IMR-90 (cell line): Measurements from ENCODE around the gene SLITRK1. TPM values are rescaled to one million over a fixed set of nuclear protein-coding genes. Genes with fewer than 3 reads are reported as not detected.

Experiments
- ATAC-seq: fragments of 200-7000 bp; cut with Tn5 transposase; 2 replicates; pipeline ENCODE4 v1.9.1; 2020; ENCODE audit warnings: low read depth, mild to moderate bottlenecking, moderate library complexity
- BruUV-seq: library from RNA; stranded (reverse); fragments of 400-500 nt; replicated peaks from 2 replicates; lab custom pipeline; 2021; lab: Mats Ljungman, UMichigan
- CTCF ChIA-PET: fragments of 300-600 bp; formaldehyde crosslinking; extraction: SDS; loops from one replicate; lab custom pipeline; 2021; ENCODE audit warnings: antibody characterized with exemption; lab: Yijun Ruan, JAX
- POLR2A ChIA-PET: fragments of 300-600 bp; sonication (Branson Sonifier 250); formaldehyde crosslinking; loops from one replicate; lab custom pipeline; 2022; ENCODE audit warnings: antibody characterized with exemption; ENCODE audit not compliant: unreplicated experiment; lab: Charles Lee
- DNase-seq: peaks from one replicate; pipeline ENCODE4 v3.0.0; 2013
- H2AFZ ChIP-seq: replicated peaks from 2 replicates; pipeline ENCODE3; 2013; ENCODE audit warnings: low read length, mild to moderate bottlenecking; ENCODE audit not compliant: poor library complexity
- H2AK5ac ChIP-seq: 2 replicates; pipeline ENCODE4 v1.6.1; 2013; ENCODE audit warnings: low read depth, low read length, inconsistent platforms
- H2AK9ac ChIP-seq: replicated peaks from 2 replicates; pipeline ENCODE3; 2013; ENCODE audit warnings: mild to moderate bottlenecking, low read depth, low read length, moderate library complexity; ENCODE audit not compliant: poor library complexity
- H2BK120ac ChIP-seq: 2 replicates; pipeline ENCODE4 v1.6.1; 2013; ENCODE audit warnings: low read depth, low read length, inconsistent platforms
- H2BK15ac ChIP-seq: 3 replicates; pipeline ENCODE4 v1.6.1; 2013; ENCODE audit warnings: low read depth, low read length, inconsistent platforms
- H2BK20ac ChIP-seq: 2 replicates; pipeline ENCODE4 v1.6.1; 2013; ENCODE audit warnings: low read depth, mild to moderate bottlenecking, inconsistent platforms, low read length, moderate library complexity
- H2BK5ac ChIP-seq: 2 replicates; pipeline ENCODE4 v1.6.1; 2013; ENCODE audit warnings: mild to moderate bottlenecking, low read depth, low read length, inconsistent platforms; ENCODE audit not compliant: poor library complexity, severe bottlenecking
- H3K14ac ChIP-seq: replicated peaks from 2 replicates; pipeline ENCODE4 v1.6.1; 2013; ENCODE audit warnings: low read depth, low read length, inconsistent platforms
- H3K18ac ChIP-seq: 2 replicates; pipeline ENCODE4 v1.6.1; 2013; ENCODE audit warnings: low read depth, low read length, control low read depth
- H3K23ac ChIP-seq: 2 replicates; pipeline ENCODE4 v1.6.1; 2013; ENCODE audit warnings: low read depth, low read length, inconsistent platforms
- H3K27ac ChIP-seq: 2 replicates; pipeline ENCODE4 v1.5.1; 2013; ENCODE audit warnings: mild to moderate bottlenecking, control low read depth, low read length; ENCODE audit not compliant: insufficient read depth
- H3K27me3 ChIP-seq: 2 replicates; pipeline ENCODE4 v1.6.1; 2013; ENCODE audit warnings: low read length; ENCODE audit not compliant: control insufficient read depth, insufficient read depth
- H3K36me3 ChIP-seq: 2 replicates; pipeline ENCODE4 v1.6.1; 2013; ENCODE audit warnings: low read length, mixed read lengths; ENCODE audit not compliant: control insufficient read depth, insufficient read depth
- H3K4ac ChIP-seq: 2 replicates; pipeline ENCODE4 v1.6.1; 2013; ENCODE audit warnings: low read depth, low read length, inconsistent platforms
- H3K4me1 ChIP-seq: 2 replicates; pipeline ENCODE4 v1.6.1; 2013; ENCODE audit warnings: low read length, mixed read lengths; ENCODE audit not compliant: control insufficient read depth, insufficient read depth
- H3K4me2 ChIP-seq: 2 replicates; pipeline ENCODE4 v1.6.1; 2013; ENCODE audit warnings: low read depth, mild to moderate bottlenecking, control low read depth, low read length, moderate library complexity
- H3K4me3 ChIP-seq: 2 replicates; pipeline ENCODE4 v1.5.1; 2013; ENCODE audit warnings: low read depth, mild to moderate bottlenecking, control low read depth, low read length, moderate library complexity; ENCODE audit not compliant: insufficient read depth
- H3K56ac ChIP-seq: 2 replicates; pipeline ENCODE4 v1.6.1; 2013; ENCODE audit warnings: low read length, inconsistent platforms; ENCODE audit not compliant: insufficient read depth; ENCODE audit errors: extremely low read depth
- H3K79me1 ChIP-seq, 2 experiments: 2 replicates each; pipeline ENCODE4 v1.6.1; 2013; ENCODE audit warnings: low read length in 2 of 2, inconsistent platforms in 1 of 2, low read depth in 1 of 2
- H3K9ac ChIP-seq: 2 replicates; pipeline ENCODE4 v1.6.1; 2013; ENCODE audit warnings: low read depth, low read length, control low read depth
- H3K9me1 ChIP-seq: 2 replicates; pipeline ENCODE4 v1.6.1; 2013; ENCODE audit warnings: low read length, inconsistent platforms; ENCODE audit not compliant: insufficient read depth
- H3K9me3 ChIP-seq: 2 replicates; pipeline ENCODE4 v1.6.1; 2013; ENCODE audit warnings: low read length; ENCODE audit not compliant: control insufficient read depth, insufficient read depth
- H4K20me1 ChIP-seq: 2 replicates; pipeline ENCODE4 v1.6.1; 2013; ENCODE audit warnings: low read length, inconsistent platforms; ENCODE audit not compliant: insufficient read depth
- H4K5ac ChIP-seq: 2 replicates; pipeline ENCODE4 v1.6.1; 2013; ENCODE audit warnings: mild to moderate bottlenecking, low read depth, low read length, control low read depth
- H4K8ac ChIP-seq, 2 experiments: 2 replicates each; pipeline ENCODE4 v1.6.1; 2013; ENCODE audit warnings: low read depth in 2 of 2, low read length in 2 of 2, control low read depth in 1 of 2, inconsistent platforms in 1 of 2
- H4K91ac ChIP-seq: 2 replicates; pipeline ENCODE4 v1.6.1; 2013; ENCODE audit warnings: low read depth, low read length, inconsistent platforms; ENCODE audit not compliant: insufficient read depth
- CHD1 ChIP-seq: IDR thresholded peaks from 2 replicates; pipeline ENCODE4 v1.6.1; 2012; ENCODE audit warnings: low read depth, low read length, improper control_type of control experiment
- FOS ChIP-seq: fragments of 150-350 bp; IDR thresholded peaks from 2 replicates; pipeline ENCODE4 v1.6.1; 2016; ENCODE audit warnings: low read depth, low read length
- MAFK ChIP-seq: IDR thresholded peaks from 2 replicates; pipeline ENCODE4 v1.6.1; 2012; ENCODE audit warnings: low read depth, low read length, improper control_type of control experiment
- POLR2A ChIP-seq: IDR thresholded peaks from 2 replicates; pipeline ENCODE4 v1.6.1; 2012; ENCODE audit warnings: mild to moderate bottlenecking, low read depth, low read length
- RAD21 ChIP-seq: IDR thresholded peaks from 2 replicates; pipeline ENCODE4 v1.6.1; 2012; ENCODE audit warnings: low read length, improper control_type of control experiment
- WGBS, 2 experiments: methylation state at CpG; one replicate each; pipeline versions ENCODE4 v1.1.5 to v1.1.7; 2013; ENCODE audit warnings: missing lambda C conversion rate in 2 of 2; ENCODE audit not compliant: insufficient read length in 1 of 2; ENCODE audit errors: extremely low coverage in 2 of 2; 5-methylcytosine and 5-hydroxymethylcytosine counted together
- dilution Hi-C: fragments of 300-500 bp; cut with HindIII; formaldehyde crosslinking; loops from one replicate; pipeline ENCODE4 v1.14.3; 2018; ENCODE audit warnings: low sequenced_read_pairs; ENCODE audit not compliant: unreplicated experiment
- in situ Hi-C: fragments of 300-500 bp; cut with MboI; formaldehyde crosslinking; loops from 3 replicates; pipeline ENCODE4 v1.14.3; 2019; ENCODE audit warnings: low sequenced_read_pairs, inconsistent platforms, mixed read lengths
- intact Hi-C: fragments of 100-400 bp; cut with micrococcal nuclease; formaldehyde crosslinking; loops from 2 replicates; pipeline ENCODE4 v1.10.0; 2022
- polyA plus RNA-seq, 3 experiments: library from polyadenylated mRNA; depleted of rRNA; stranded (reverse); fragments of >200 nt; gene quantifications; 2 replicates each; pipeline ENCODE4 v1.2.3, GENCODE V29; 2012; ENCODE audit warnings: low replicate concordance in 1 of 3
- total RNA-seq: library from RNA; depleted of rRNA; stranded (reverse); fragments of >200 nt; gene quantifications from 2 replicates; pipeline ENCODE4 v1.2.3, GENCODE V29; 2012
- TF ChIP-seq, protein P1 (sequence below): fragments of 150-350 bp; IDR thresholded peaks from 2 replicates; pipeline ENCODE4 v1.6.1; 2017; ENCODE audit warnings: mild to moderate bottlenecking, antibody characterized with exemption, low read length, low read depth

SLITRK1 gene
- total and polyA plus RNA-seq, 2 of the 4 experiments (the other 2 are of a cell fraction) = under 0.01 to 0.07 TPM

DNA sequence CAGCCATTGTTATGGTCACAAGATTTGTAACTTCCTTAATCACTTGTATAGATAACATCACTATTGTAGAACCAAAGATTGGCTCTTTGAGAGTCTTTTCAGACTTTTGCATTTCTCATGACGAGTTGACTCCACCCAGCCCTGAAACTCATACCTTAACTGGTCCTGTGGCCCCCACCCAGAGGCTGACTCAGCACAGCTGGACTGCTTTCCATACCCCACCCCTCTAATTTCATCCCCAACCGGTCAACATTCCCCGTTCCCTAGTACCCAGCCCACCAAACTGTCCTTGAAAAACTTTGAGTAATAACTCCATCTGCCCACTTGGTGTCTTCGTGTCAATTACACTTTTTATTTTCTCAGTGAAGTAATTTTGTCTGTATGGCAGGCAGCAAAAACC is 32.1 kb upstream of the SLITRK1 start:
- POLR2A ChIA-PET = no interaction called here
- TF ChIP-seq CHD1 (no peak), RAD21 (no peak), MAFK (no peak), POLR2A (no peak), FOS (no peak)
- TF ChIP-seq, protein P1, sequence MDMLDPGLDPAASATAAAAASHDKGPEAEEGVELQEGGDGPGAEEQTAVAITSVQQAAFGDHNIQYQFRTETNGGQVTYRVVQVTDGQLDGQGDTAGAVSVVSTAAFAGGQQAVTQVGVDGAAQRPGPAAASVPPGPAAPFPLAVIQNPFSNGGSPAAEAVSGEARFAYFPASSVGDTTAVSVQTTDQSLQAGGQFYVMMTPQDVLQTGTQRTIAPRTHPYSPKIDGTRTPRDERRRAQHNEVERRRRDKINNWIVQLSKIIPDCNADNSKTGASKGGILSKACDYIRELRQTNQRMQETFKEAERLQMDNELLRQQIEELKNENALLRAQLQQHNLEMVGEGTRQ = no peak
- DNase-seq (no peak), ATAC-seq (no peak)
- Histone ChIP-seq H4K8ac (no peak overlapping the region), H2BK5ac (no peak overlapping the region), H3K9me1 (no peaks in the 10 kb centered on the region), H2BK120ac (no peak overlapping the region), H4K5ac (no peak overlapping the region), H3K18ac (no peak overlapping the region), H2AK5ac (no peak overlapping the region), H2AK9ac (no peak overlapping the region), H4K20me1 (no peaks in the 10 kb centered on the region), H3K9me3 (no peaks in the 10 kb centered on the region), H3K27ac (no peak overlapping the region), H3K4me3 (no peak overlapping the region), H2AFZ (no peak overlapping the region), H3K9ac (no peak overlapping the region), H3K4ac (no peak overlapping the region), H3K36me3 (no peaks in the 10 kb centered on the region), H3K14ac (no peak overlapping the region), H3K56ac (no peak overlapping the region), H2BK15ac (no peak overlapping the region), H2BK20ac (no peak overlapping the region), H3K4me2 (no peak overlapping the region), H4K91ac (no peak overlapping the region), H3K27me3 (no peaks in the 10 kb centered on the region), H3K4me1 (no peaks in the 10 kb centered on the region), H3K79me1 (no peaks in the 10 kb centered on the region), H3K23ac (no peak overlapping the region)
- BruUV-seq = no TSS peak
- intact Hi-C loops (no loop called here), dilution Hi-C loops (no loop called here), in situ Hi-C loops (no loop called here)
- CTCF ChIA-PET = interaction anchor here (0.6 kb wide), 1 partner anchor 922 kb away, joined by 3 read pairs; no protein-coding TSS in a partner anchor
- 0% methylated on average over 1 of the region's 4 CpGs; no CpG with 5 or more reads in 1 of the 2 experiments for WGBS, 2 experiments
